Amygdala (tissue), 56 donors: ENCODE results near the gene BMPER.

Experiments used
- DNase-seq, 56 donors: peaks; one replicate each; lab custom pipeline; 2025; lab: John Stamatoyannopoulos, UW

Gene BMPER

GRCh38 chr7:33887266-33887975, 17.9 kb upstream of the BMPER start:
- DNase-seq: peak in 12 of 56 donors; percentile 2 to 65 (median 8)

- no peak for DNase-seq
Observed at GRCh38 chr7:33888166-33888565, 17.2 kb upstream of the BMPER start.

GRCh38 chr7:33892945-33893344, 12.4 kb upstream of the BMPER start:
- no peak for DNase-seq

GRCh38 chr7:33893377-33893776, 12.0 kb upstream of the BMPER start:
- no peak for DNase-seq

- peak in 55 of 56 donors; percentile 8 to 89 (median 63) for DNase-seq
Observed at GRCh38 chr7:33895025-33895804, 10.1 kb upstream of the BMPER start.

- no peak for DNase-seq
Observed at GRCh38 chr7:33900501-33900900, 4.8 kb upstream of the BMPER start.

- DNase-seq: no peak
Observed at GRCh38 chr7:33901199-33901598, 4.1 kb upstream of the BMPER start.

- DNase-seq: no peak
Observed at GRCh38 chr7:33901847-33902246, 3.5 kb upstream of the BMPER start.

GRCh38 chr7:33902746-33903145, 2.6 kb upstream of the BMPER start:
- no peak for DNase-seq

GRCh38 chr7:33903791-33904680, 1.3 kb upstream of the BMPER start:
- DNase-seq: peak in 35 of 56 donors; percentile 4 to 72 (median 29)

- DNase-seq: peak in 27 of 56 donors; percentile 4 to 62 (median 31)
Observed at GRCh38 chr7:33904681-33905388, 504 bp upstream of the BMPER start.

- DNase-seq: no peak
Observed at GRCh38 chr7:33906697-33907096, 1.4 kb downstream of the BMPER start.

- DNase-seq: no peak
Observed at GRCh38 chr7:33907625-33908024, 2.3 kb downstream of the BMPER start.

GRCh38 chr7:33909318-33909717, 4.0 kb downstream of the BMPER start:
- no peak for DNase-seq

GRCh38 chr7:33909755-33910154, 4.4 kb downstream of the BMPER start:
- no peak for DNase-seq

GRCh38 chr7:33910756-33911155, 5.4 kb downstream of the BMPER start:
- no peak for DNase-seq

- no peak for DNase-seq
Observed at GRCh38 chr7:33916357-33917081, 11.2 kb downstream of the BMPER start.

- DNase-seq: no peak
Observed at GRCh38 chr7:33917661-33918060, 12.3 kb downstream of the BMPER start.

GRCh38 chr7:33918438-33919143, 13.3 kb downstream of the BMPER start:
- no peak for DNase-seq
